GM18505 (cell line): ENCODE measurements around the gene FHIT.

Experiments used
- ATAC-seq: cut with Tn5 transposase; IDR thresholded peaks from one replicate; pipeline ENCODE4 v1.9.1; 2021; ENCODE audit not compliant: unreplicated experiment
- POLR2A ChIP-seq: IDR thresholded peaks from 4 replicates; pipeline ENCODE4 v1.6.1; 2011; ENCODE audit warnings: borderline replicate concordance; ENCODE audit not compliant: insufficient read depth, insufficient read length; ENCODE audit errors: extremely low read depth

The FHIT gene

GRCh38 chr3:60343831-60344230 is 907.4 kb downstream of the FHIT start:
- no peak for ATAC-seq

GRCh38 chr3:60339304-60339703 is 911.9 kb downstream of the FHIT start:
- no peak for ATAC-seq
- no peak for TF ChIP-seq POLR2A

More at GRCh38 chr3:60343831-60344230, 907.4 kb downstream of the FHIT start:
- TF ChIP-seq POLR2A = no peak

- no peak for ATAC-seq
- no peak for TF ChIP-seq POLR2A
Measured at GRCh38 chr3:60337421-60337820, 913.8 kb downstream of the FHIT start.

GRCh38 chr3:60336061-60336460 is 915.2 kb downstream of the FHIT start:
- no peak for TF ChIP-seq POLR2A
- no peak for ATAC-seq

- no peak for ATAC-seq
- no peak for TF ChIP-seq POLR2A
Measured at GRCh38 chr3:60333710-60334109, 917.5 kb downstream of the FHIT start.

GRCh38 chr3:60330107-60330506 is 921.1 kb downstream of the FHIT start:
- no peak for ATAC-seq
- TF ChIP-seq POLR2A = no peak

- no peak for TF ChIP-seq POLR2A
- no peak for ATAC-seq
Measured at GRCh38 chr3:60325610-60326170, 925.6 kb downstream of the FHIT start.

- no peak for TF ChIP-seq POLR2A
- ATAC-seq = no peak
Measured at GRCh38 chr3:60323651-60324050, 927.6 kb downstream of the FHIT start.

- TF ChIP-seq POLR2A = no peak
- no peak for ATAC-seq
Measured at GRCh38 chr3:60323180-60323579, 928.1 kb downstream of the FHIT start.

- no peak for ATAC-seq
Measured at GRCh38 chr3:60322298-60322856, 928.9 kb downstream of the FHIT start.

GRCh38 chr3:60319179-60319858 is 931.9 kb downstream of the FHIT start:
- no peak for ATAC-seq
- TF ChIP-seq POLR2A = no peak

More at GRCh38 chr3:60322298-60322856, 928.9 kb downstream of the FHIT start:
- TF ChIP-seq POLR2A = no peak

- ATAC-seq = no peak
- no peak for TF ChIP-seq POLR2A
Measured at GRCh38 chr3:60316121-60316797, 935.0 kb downstream of the FHIT start.

- TF ChIP-seq POLR2A = no peak
- no peak for ATAC-seq
Measured at GRCh38 chr3:60313951-60314461, 937.2 kb downstream of the FHIT start.
